ENCODE data around the gene ZNF217. TPM values are rescaled to one million over a fixed set of nuclear protein-coding genes. Genes with fewer than 3 reads are reported as not detected.

The ZNF217 gene
- polyA plus RNA-seq, 2 of the 4 experiments (the other 2 are of a cell fraction), result 22.2 to 30.5 TPM

GRCh38 chr20:53529658-53530057, 64.0 kb downstream of the ZNF217 start:
- WGBS (ENCODE audit: missing lambda C conversion rate), result 64% methylated on average over 5 of the region's 5 CpGs
- CTCF ChIA-PET, result interaction anchor here (1.6 kb wide), 1 partner anchor 10 kb away, joined by 5 read pairs; no protein-coding TSS in a partner anchor

GRCh38 chr20:53527196-53527595, 66.4 kb downstream of the ZNF217 start:
- POLR2A ChIA-PET, result no interaction called here
- CTCF ChIA-PET, result no interaction called here
- no peak for TF ChIP-seq PHF8 (IDR thresholded peaks at IDR 0.05; ENCODE audit: borderline replicate concordance, low read depth)
- TF ChIP-seq GATA3 (IDR thresholded peaks at IDR 0.05; ENCODE audit: borderline replicate concordance), result no peak
- no peak for TF ChIP-seq E2F6 (IDR thresholded peaks at IDR 0.05; ENCODE audit: borderline replicate concordance, low read depth)
- TF ChIP-seq ELK1 (IDR thresholded peaks at IDR 0.05; ENCODE audit: low read depth, low read length), result no peak
- no peak for TF ChIP-seq NPAS2 (CRISPR knock-in tag; IDR thresholded peaks at IDR 0.05; ENCODE audit: borderline replicate concordance)
- no peak for TF ChIP-seq SREBF2 (IDR thresholded peaks at IDR 0.05)
- TF ChIP-seq JUNB (IDR thresholded peaks at IDR 0.05), result no peak
- no peak for TF ChIP-seq MAFK (IDR thresholded peaks at IDR 0.05; ENCODE audit: partially characterized antibody)
- no peak for TF ChIP-seq ZNF302 (CRISPR knock-in tag; IDR thresholded peaks at IDR 0.05)
- no peak for TF ChIP-seq ZSCAN20 (CRISPR knock-in tag; IDR thresholded peaks at IDR 0.05)
- TF ChIP-seq CTCF (IDR thresholded peaks at IDR 0.05), result no peak
- TF ChIP-seq CHD2 (IDR thresholded peaks at IDR 0.05; ENCODE audit: low read length, partially characterized antibody), result no peak
- TF ChIP-seq TFCP2L1 (CRISPR knock-in tag; IDR thresholded peaks at IDR 0.05), result no peak
- TF ChIP-seq MYC (IDR thresholded peaks at IDR 0.05; ENCODE audit: borderline replicate concordance, low read length), result no peak
- no peak for TF ChIP-seq NFE2L2 (conservative IDR thresholded peaks at IDR 0.05; ENCODE audit: low read length)
- TF ChIP-seq POLR2A (IDR thresholded peaks at IDR 0.05; ENCODE audit: low read length), result no peak
- no peak for TF ChIP-seq KDM5A (IDR thresholded peaks at IDR 0.05)
- TF ChIP-seq JUN (IDR thresholded peaks at IDR 0.05), result no peak
- no peak for TF ChIP-seq TP53 (CRISPR knock-in tag; IDR thresholded peaks at IDR 0.05)
- no peaks in the 10 kb centered on the region for H3K4me1 ChIP-seq
- 80% methylated on average over 8 of the region's 8 CpGs for WGBS (ENCODE audit: missing lambda C conversion rate)
- no peak overlapping the region for H3K4me2 ChIP-seq
- ATAC-seq (no peak), FAIRE-seq (no peak), DNase-seq (ENCODE audit: low read depth in 1 of 2, low spot score in 1 of 2) (no peak)
- H3K9me3 ChIP-seq, result no peaks in the 10 kb centered on the region
- no peak overlapping the region for H3K4me3 ChIP-seq
- no peak overlapping the region for H3K27ac ChIP-seq

More at GRCh38 chr20:53529658-53530057, 64.0 kb downstream of the ZNF217 start:
- TF ChIP-seq FOXS1 (CRISPR knock-in tag; IDR thresholded peaks at IDR 0.05), result no peak
- TF ChIP-seq PBX3 (IDR thresholded peaks at IDR 0.05), result no peak
- no peak for TF ChIP-seq ESRRA (IDR thresholded peaks at IDR 0.05; ENCODE audit: borderline replicate concordance, low read length)
- no peak for TF ChIP-seq RFX5 (IDR thresholded peaks at IDR 0.05)
- no peak for TF ChIP-seq EHMT2 (IDR thresholded peaks at IDR 0.05; ENCODE audit: low read depth)
- no peak for TF ChIP-seq EHF (CRISPR knock-in tag; IDR thresholded peaks at IDR 0.05)
- no peak for TF ChIP-seq CBX2 (IDR thresholded peaks at IDR 0.05; ENCODE audit: borderline replicate concordance, low read depth)
- no peak for TF ChIP-seq SREBF2 (IDR thresholded peaks at IDR 0.05)
- TF ChIP-seq POLR2A (IDR thresholded peaks at IDR 0.05; ENCODE audit: low read length), result no peak
- TF ChIP-seq REST (IDR thresholded peaks at IDR 0.05), result no peak
- Histone ChIP-seq H3K27ac (no peak overlapping the region), H3K4me2 (no peak overlapping the region), H3K4me3 (no peak overlapping the region), H3K9me3 (no peaks in the 10 kb centered on the region), H3K4me1 (no peaks in the 10 kb centered on the region)
- DNase-seq (ENCODE audit: low read depth in 1 of 2, low spot score in 1 of 2), result no peak
- POLR2A ChIA-PET, result no interaction called here
- no peak for FAIRE-seq
- ATAC-seq, result no peak

Data from A549 (cell line).